Smooth muscle cell (in vitro differentiated cells): ENCODE measurements around the gene CDK5RAP2. TPM values are rescaled to one million over a fixed set of nuclear protein-coding genes. Genes with fewer than 3 reads are reported as not detected.

Experiments
- DNase-seq: peaks from one replicate; lab custom pipeline; 2025; ENCODE audit not compliant: unreplicated experiment; lab: John Stamatoyannopoulos, UW
- H2AFZ ChIP-seq: fragments of 200-600 bp; sonication (generic); 2 replicates; pipeline ENCODE4 v1.6.0; 2016; ENCODE audit warnings: antibody characterized with exemption, low read depth, mild to moderate bottlenecking
- H3F3A ChIP-seq: fragments of 200-600 bp; sonication (generic); 2 replicates; pipeline ENCODE4 v1.6.0; 2017; ENCODE audit warnings: antibody characterized with exemption, low read depth
- H3K27ac ChIP-seq: fragments of 200-600 bp; sonication (generic); 2 replicates; pipeline ENCODE4 v1.5.1; 2016; ENCODE audit warnings: low read depth, mild to moderate bottlenecking
- H3K27me3 ChIP-seq: fragments of 200-600 bp; sonication (generic); 2 replicates; pipeline ENCODE4 v1.6.1; 2016; ENCODE audit warnings: low read depth, mild to moderate bottlenecking
- H3K36me3 ChIP-seq: fragments of 200-600 bp; sonication (generic); 2 replicates; pipeline ENCODE4 v1.5.1; 2016; ENCODE audit warnings: low read depth
- H3K4me1 ChIP-seq: fragments of 200-600 bp; sonication (generic); 2 replicates; pipeline ENCODE4 v1.5.1; 2016; ENCODE audit warnings: low read depth
- H3K4me2 ChIP-seq: fragments of 200-600 bp; sonication (generic); 2 replicates; pipeline ENCODE4 v1.6.0; 2016; ENCODE audit warnings: mild to moderate bottlenecking
- H3K4me3 ChIP-seq: fragments of 200-600 bp; sonication (generic); 2 replicates; pipeline ENCODE4 v1.5.1; 2016; ENCODE audit warnings: mild to moderate bottlenecking
- H3K79me2 ChIP-seq: fragments of 200-600 bp; sonication (generic); 2 replicates; pipeline ENCODE4 v1.6.0; 2016; ENCODE audit warnings: low read depth, mild to moderate bottlenecking
- H3K9ac ChIP-seq: fragments of 200-600 bp; sonication (generic); 2 replicates; pipeline ENCODE4 v1.6.0; 2016; ENCODE audit warnings: low read depth
- H3K9me3 ChIP-seq: fragments of 200-600 bp; sonication (generic); replicated peaks from 2 replicates; pipeline ENCODE4 v1.5.1; 2016; ENCODE audit warnings: low read depth
- H4K20me1 ChIP-seq: fragments of 200-600 bp; sonication (generic); 2 replicates; pipeline ENCODE4 v1.6.0; 2016; ENCODE audit warnings: low read depth
- WGBS: methylation state at CpG from one replicate; pipeline ENCODE4 v1.1.7; 2016; ENCODE audit warnings: low lambda C conversion rate; 5-methylcytosine and 5-hydroxymethylcytosine counted together
- polyA plus RNA-seq: library from polyadenylated mRNA; unstranded; fragments of >200 nt; fragmentation: Nextera tagmentation; extraction: Ambion mirVana; gene quantifications from 2 replicates; pipeline ENCODE4 v1.2.1, GENCODE V29; 2016
- total RNA-seq: library from RNA; depleted of rRNA; stranded (reverse); fragments of >200 nt; gene quantifications from 2 replicates; pipeline ENCODE4 v1.2.3, GENCODE V29; 2014
- TF ChIP-seq, protein P1 (sequence below): fragments of 200-600 bp; sonication (generic); IDR thresholded peaks from 2 replicates; pipeline ENCODE4 v1.5.1; 2017; ENCODE audit warnings: borderline replicate concordance, mild to moderate bottlenecking, antibody characterized with exemption; ENCODE audit not compliant: insufficient read depth, poor library complexity, severe bottlenecking

CDK5RAP2 gene
- total and polyA plus RNA-seq, 2 experiments from 2014 or later, result 33.7 to 38.3 TPM

- Histone ChIP-seq H3K4me1 (no peaks in the 10 kb centered on the region), H3K9me3 (no peaks in the 10 kb centered on the region), H3K9ac (no peak overlapping the region), H3K79me2 (no peaks in the 10 kb centered on the region), H3K27me3 (no peaks in the 10 kb centered on the region), H4K20me1 (no peaks in the 10 kb centered on the region), H2AFZ (no peak overlapping the region), H3K36me3 (no peaks in the 10 kb centered on the region), H3K4me3 (no peak overlapping the region), H3K4me2 (peak overlapping the region; percentile 18), H3F3A (no peaks in the 10 kb centered on the region), H3K27ac (peak overlapping the region; percentile 24)
- no peak for DNase-seq
- 85% methylated on average over 23 of the region's 23 CpGs for WGBS
- TF ChIP-seq, protein P1, sequence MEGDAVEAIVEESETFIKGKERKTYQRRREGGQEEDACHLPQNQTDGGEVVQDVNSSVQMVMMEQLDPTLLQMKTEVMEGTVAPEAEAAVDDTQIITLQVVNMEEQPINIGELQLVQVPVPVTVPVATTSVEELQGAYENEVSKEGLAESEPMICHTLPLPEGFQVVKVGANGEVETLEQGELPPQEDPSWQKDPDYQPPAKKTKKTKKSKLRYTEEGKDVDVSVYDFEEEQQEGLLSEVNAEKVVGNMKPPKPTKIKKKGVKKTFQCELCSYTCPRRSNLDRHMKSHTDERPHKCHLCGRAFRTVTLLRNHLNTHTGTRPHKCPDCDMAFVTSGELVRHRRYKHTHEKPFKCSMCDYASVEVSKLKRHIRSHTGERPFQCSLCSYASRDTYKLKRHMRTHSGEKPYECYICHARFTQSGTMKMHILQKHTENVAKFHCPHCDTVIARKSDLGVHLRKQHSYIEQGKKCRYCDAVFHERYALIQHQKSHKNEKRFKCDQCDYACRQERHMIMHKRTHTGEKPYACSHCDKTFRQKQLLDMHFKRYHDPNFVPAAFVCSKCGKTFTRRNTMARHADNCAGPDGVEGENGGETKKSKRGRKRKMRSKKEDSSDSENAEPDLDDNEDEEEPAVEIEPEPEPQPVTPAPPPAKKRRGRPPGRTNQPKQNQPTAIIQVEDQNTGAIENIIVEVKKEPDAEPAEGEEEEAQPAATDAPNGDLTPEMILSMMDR, result no peak
These were observed 202.5 kb downstream of the CDK5RAP2 start for GRCh38 chr9:120377268-120378159.

DNA sequence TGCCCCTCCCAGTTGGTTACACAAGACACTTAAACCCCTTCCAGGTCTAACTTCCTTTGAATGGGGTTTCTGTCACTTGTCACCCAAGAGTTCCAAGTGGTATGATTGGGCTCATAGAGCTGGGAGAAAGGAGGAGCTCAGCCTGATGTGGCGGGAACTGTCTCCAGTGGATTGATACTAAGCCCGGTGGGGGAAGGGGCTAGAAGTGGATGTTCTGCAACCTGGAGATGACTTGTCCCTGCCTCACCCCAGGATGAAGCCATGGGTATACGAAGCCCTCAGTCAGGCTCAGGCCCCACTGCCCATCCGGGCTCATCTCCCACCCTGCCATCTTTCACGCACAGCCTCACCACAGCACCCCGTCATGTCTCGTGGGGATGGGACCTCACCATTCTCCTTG, 203.9 kb downstream of the CDK5RAP2 start:
- TF ChIP-seq, protein P1, result no peak
- no peak overlapping the region for H3K4me3 ChIP-seq
- WGBS, result 95% methylated on average over 7 of the region's 7 CpGs
- H3K4me2 ChIP-seq, result no peak overlapping the region
- H3K27me3 ChIP-seq, result no peaks in the 10 kb centered on the region
- no peaks in the 10 kb centered on the region for H3K4me1 ChIP-seq
- no peak overlapping the region for H3K27ac ChIP-seq
- no peak overlapping the region for H3K9ac ChIP-seq
- no peaks in the 10 kb centered on the region for H3K9me3 ChIP-seq
- DNase-seq, result no peak
- no peak overlapping the region for H2AFZ ChIP-seq
- H4K20me1 ChIP-seq, result no peaks in the 10 kb centered on the region
- no peaks in the 10 kb centered on the region for H3F3A ChIP-seq
- H3K36me3 ChIP-seq, result no peaks in the 10 kb centered on the region
- H3K79me2 ChIP-seq, result no peaks in the 10 kb centered on the region

DNA sequence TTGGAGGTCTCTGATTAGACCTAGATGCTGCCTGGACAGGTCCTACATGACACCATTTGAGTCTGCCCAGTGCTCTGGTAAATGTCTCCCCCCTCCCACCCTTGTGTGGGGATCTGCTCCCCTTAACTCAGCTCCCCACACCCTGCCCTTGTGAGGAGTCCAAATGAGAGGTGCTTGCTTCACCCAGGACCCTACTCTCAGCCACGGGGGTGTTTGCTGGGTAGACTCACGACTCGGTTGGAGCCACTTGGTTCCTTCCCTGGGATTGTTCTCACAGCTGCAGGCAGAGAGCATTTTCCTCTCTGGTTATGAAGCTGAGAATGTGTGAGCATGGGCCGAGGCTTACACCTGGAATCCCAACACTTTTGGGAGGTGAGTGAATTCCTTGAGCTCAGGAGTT, 204.7 kb downstream of the CDK5RAP2 start:
- H3K9ac ChIP-seq, result no peak overlapping the region
- no peaks in the 10 kb centered on the region for H3F3A ChIP-seq
- H3K79me2 ChIP-seq, result no peaks in the 10 kb centered on the region
- no peaks in the 10 kb centered on the region for H3K4me1 ChIP-seq
- H3K27me3 ChIP-seq, result no peaks in the 10 kb centered on the region
- 98% methylated on average over 4 of the region's 4 CpGs for WGBS
- H2AFZ ChIP-seq, result no peak overlapping the region
- no peak overlapping the region for H3K27ac ChIP-seq
- DNase-seq, result no peak
- no peak overlapping the region for H3K4me3 ChIP-seq
- TF ChIP-seq, protein P1, result no peak
- no peak overlapping the region for H3K4me2 ChIP-seq
- H4K20me1 ChIP-seq, result no peaks in the 10 kb centered on the region
- no peaks in the 10 kb centered on the region for H3K9me3 ChIP-seq
- H3K36me3 ChIP-seq, result no peaks in the 10 kb centered on the region
